IMR-90 (cell line): ENCODE results near the gene AHNAK. TPM values are rescaled to one million over a fixed set of nuclear protein-coding genes. Genes with fewer than 3 reads are reported as not detected.

Experiments used
- ATAC-seq: fragments of 200-7000 bp; cut with Tn5 transposase; 2 replicates; pipeline ENCODE4 v1.9.1; 2020; ENCODE audit warnings: low read depth, mild to moderate bottlenecking, moderate library complexity
- BruUV-seq: library from RNA; stranded (reverse); fragments of 400-500 nt; replicated peaks from 2 replicates; lab custom pipeline; 2021; lab: Mats Ljungman, UMichigan
- CTCF ChIA-PET: fragments of 300-600 bp; formaldehyde crosslinking; extraction: SDS; loops from one replicate; lab custom pipeline; 2021; ENCODE audit warnings: antibody characterized with exemption; lab: Yijun Ruan, JAX
- POLR2A ChIA-PET: fragments of 300-600 bp; sonication (Branson Sonifier 250); formaldehyde crosslinking; loops from one replicate; lab custom pipeline; 2022; ENCODE audit warnings: antibody characterized with exemption; ENCODE audit not compliant: unreplicated experiment; lab: Charles Lee
- DNase-seq: peaks from one replicate; pipeline ENCODE4 v3.0.0; 2013
- H2AFZ ChIP-seq: replicated peaks from 2 replicates; pipeline ENCODE3; 2013; ENCODE audit warnings: low read length, mild to moderate bottlenecking; ENCODE audit not compliant: poor library complexity
- H2AK5ac ChIP-seq: 2 replicates; pipeline ENCODE4 v1.6.1; 2013; ENCODE audit warnings: low read depth, low read length, inconsistent platforms
- H2AK9ac ChIP-seq: replicated peaks from 2 replicates; pipeline ENCODE3; 2013; ENCODE audit warnings: mild to moderate bottlenecking, low read depth, low read length, moderate library complexity; ENCODE audit not compliant: poor library complexity
- H2BK120ac ChIP-seq: 2 replicates; pipeline ENCODE4 v1.6.1; 2013; ENCODE audit warnings: low read depth, low read length, inconsistent platforms
- H2BK15ac ChIP-seq: 3 replicates; pipeline ENCODE4 v1.6.1; 2013; ENCODE audit warnings: low read depth, low read length, inconsistent platforms
- H2BK20ac ChIP-seq: 2 replicates; pipeline ENCODE4 v1.6.1; 2013; ENCODE audit warnings: low read depth, mild to moderate bottlenecking, inconsistent platforms, low read length, moderate library complexity
- H2BK5ac ChIP-seq: 2 replicates; pipeline ENCODE4 v1.6.1; 2013; ENCODE audit warnings: mild to moderate bottlenecking, low read depth, low read length, inconsistent platforms; ENCODE audit not compliant: poor library complexity, severe bottlenecking
- H3K14ac ChIP-seq: replicated peaks from 2 replicates; pipeline ENCODE4 v1.6.1; 2013; ENCODE audit warnings: low read depth, low read length, inconsistent platforms
- H3K18ac ChIP-seq: 2 replicates; pipeline ENCODE4 v1.6.1; 2013; ENCODE audit warnings: low read depth, low read length, control low read depth
- H3K23ac ChIP-seq: 2 replicates; pipeline ENCODE4 v1.6.1; 2013; ENCODE audit warnings: low read depth, low read length, inconsistent platforms
- H3K27ac ChIP-seq: 2 replicates; pipeline ENCODE4 v1.5.1; 2013; ENCODE audit warnings: mild to moderate bottlenecking, control low read depth, low read length; ENCODE audit not compliant: insufficient read depth
- H3K27me3 ChIP-seq: 2 replicates; pipeline ENCODE4 v1.6.1; 2013; ENCODE audit warnings: low read length; ENCODE audit not compliant: control insufficient read depth, insufficient read depth
- H3K36me3 ChIP-seq: 2 replicates; pipeline ENCODE4 v1.6.1; 2013; ENCODE audit warnings: low read length, mixed read lengths; ENCODE audit not compliant: control insufficient read depth, insufficient read depth
- H3K4ac ChIP-seq: 2 replicates; pipeline ENCODE4 v1.6.1; 2013; ENCODE audit warnings: low read depth, low read length, inconsistent platforms
- H3K4me1 ChIP-seq: 2 replicates; pipeline ENCODE4 v1.6.1; 2013; ENCODE audit warnings: low read length, mixed read lengths; ENCODE audit not compliant: control insufficient read depth, insufficient read depth
- H3K4me2 ChIP-seq: 2 replicates; pipeline ENCODE4 v1.6.1; 2013; ENCODE audit warnings: low read depth, mild to moderate bottlenecking, control low read depth, low read length, moderate library complexity
- H3K4me3 ChIP-seq: 2 replicates; pipeline ENCODE4 v1.5.1; 2013; ENCODE audit warnings: low read depth, mild to moderate bottlenecking, control low read depth, low read length, moderate library complexity; ENCODE audit not compliant: insufficient read depth
- H3K56ac ChIP-seq: 2 replicates; pipeline ENCODE4 v1.6.1; 2013; ENCODE audit warnings: low read length, inconsistent platforms; ENCODE audit not compliant: insufficient read depth; ENCODE audit errors: extremely low read depth
- H3K79me1 ChIP-seq, 2 experiments: 2 replicates each; pipeline ENCODE4 v1.6.1; 2013; ENCODE audit warnings: low read length in 2 of 2, inconsistent platforms in 1 of 2, low read depth in 1 of 2
- H3K9ac ChIP-seq: 2 replicates; pipeline ENCODE4 v1.6.1; 2013; ENCODE audit warnings: low read depth, low read length, control low read depth
- H3K9me1 ChIP-seq: 2 replicates; pipeline ENCODE4 v1.6.1; 2013; ENCODE audit warnings: low read length, inconsistent platforms; ENCODE audit not compliant: insufficient read depth
- H3K9me3 ChIP-seq: 2 replicates; pipeline ENCODE4 v1.6.1; 2013; ENCODE audit warnings: low read length; ENCODE audit not compliant: control insufficient read depth, insufficient read depth
- H4K20me1 ChIP-seq: 2 replicates; pipeline ENCODE4 v1.6.1; 2013; ENCODE audit warnings: low read length, inconsistent platforms; ENCODE audit not compliant: insufficient read depth
- H4K5ac ChIP-seq: 2 replicates; pipeline ENCODE4 v1.6.1; 2013; ENCODE audit warnings: mild to moderate bottlenecking, low read depth, low read length, control low read depth
- H4K8ac ChIP-seq, 2 experiments: 2 replicates each; pipeline ENCODE4 v1.6.1; 2013; ENCODE audit warnings: low read depth in 2 of 2, low read length in 2 of 2, control low read depth in 1 of 2, inconsistent platforms in 1 of 2
- H4K91ac ChIP-seq: 2 replicates; pipeline ENCODE4 v1.6.1; 2013; ENCODE audit warnings: low read depth, low read length, inconsistent platforms; ENCODE audit not compliant: insufficient read depth
- CEBPB ChIP-seq: IDR thresholded peaks from 2 replicates; pipeline ENCODE4 v1.6.1; 2012; ENCODE audit warnings: low read depth, low read length, improper control_type of control experiment
- FOS ChIP-seq: fragments of 150-350 bp; IDR thresholded peaks from 2 replicates; pipeline ENCODE4 v1.6.1; 2016; ENCODE audit warnings: low read depth, low read length
- MAFK ChIP-seq: IDR thresholded peaks from 2 replicates; pipeline ENCODE4 v1.6.1; 2012; ENCODE audit warnings: low read depth, low read length, improper control_type of control experiment
- MAZ ChIP-seq: IDR thresholded peaks from 2 replicates; pipeline ENCODE4 v1.6.1; 2012; ENCODE audit warnings: low read depth, mild to moderate bottlenecking, low read length, improper control_type of control experiment, moderate library complexity, borderline replicate concordance
- NFE2L2 ChIP-seq: fragments of 150-350 bp; IDR thresholded peaks from 2 replicates; pipeline ENCODE4 v1.6.1; 2016; ENCODE audit warnings: low read depth, mild to moderate bottlenecking, low read length
- POLR2A ChIP-seq: IDR thresholded peaks from 2 replicates; pipeline ENCODE4 v1.6.1; 2012; ENCODE audit warnings: mild to moderate bottlenecking, low read depth, low read length
- RCOR1 ChIP-seq: IDR thresholded peaks from 2 replicates; pipeline ENCODE4 v1.6.1; 2012; ENCODE audit warnings: mild to moderate bottlenecking, low read length, improper control_type of control experiment; ENCODE audit not compliant: insufficient replicate concordance
- SMC3 ChIP-seq: fragments of 150-350 bp; IDR thresholded peaks from 2 replicates; pipeline ENCODE4 v1.6.1; 2016; ENCODE audit warnings: low read depth, mild to moderate bottlenecking, antibody characterized with exemption, low read length, moderate library complexity
- WGBS, 2 experiments: methylation state at CpG; one replicate each; pipeline versions ENCODE4 v1.1.5 to v1.1.7; 2013; ENCODE audit warnings: missing lambda C conversion rate in 2 of 2; ENCODE audit not compliant: insufficient read length in 1 of 2; ENCODE audit errors: extremely low coverage in 2 of 2; 5-methylcytosine and 5-hydroxymethylcytosine counted together
- dilution Hi-C: fragments of 300-500 bp; cut with HindIII; formaldehyde crosslinking; loops from one replicate; pipeline ENCODE4 v1.14.3; 2018; ENCODE audit warnings: low sequenced_read_pairs; ENCODE audit not compliant: unreplicated experiment
- in situ Hi-C: fragments of 300-500 bp; cut with MboI; formaldehyde crosslinking; loops from 3 replicates; pipeline ENCODE4 v1.14.3; 2019; ENCODE audit warnings: low sequenced_read_pairs, inconsistent platforms, mixed read lengths
- intact Hi-C: fragments of 100-400 bp; cut with micrococcal nuclease; formaldehyde crosslinking; loops from 2 replicates; pipeline ENCODE4 v1.10.0; 2022
- polyA plus RNA-seq, 3 experiments: library from polyadenylated mRNA; depleted of rRNA; stranded (reverse); fragments of >200 nt; gene quantifications; 2 replicates each; pipeline ENCODE4 v1.2.3, GENCODE V29; 2012; ENCODE audit warnings: low replicate concordance in 1 of 3
- total RNA-seq: library from RNA; depleted of rRNA; stranded (reverse); fragments of >200 nt; gene quantifications from 2 replicates; pipeline ENCODE4 v1.2.3, GENCODE V29; 2012

The AHNAK gene
- total and polyA plus RNA-seq, 2 of the 4 experiments (the other 2 are of a cell fraction): 95.1 to 695 TPM

DNA sequence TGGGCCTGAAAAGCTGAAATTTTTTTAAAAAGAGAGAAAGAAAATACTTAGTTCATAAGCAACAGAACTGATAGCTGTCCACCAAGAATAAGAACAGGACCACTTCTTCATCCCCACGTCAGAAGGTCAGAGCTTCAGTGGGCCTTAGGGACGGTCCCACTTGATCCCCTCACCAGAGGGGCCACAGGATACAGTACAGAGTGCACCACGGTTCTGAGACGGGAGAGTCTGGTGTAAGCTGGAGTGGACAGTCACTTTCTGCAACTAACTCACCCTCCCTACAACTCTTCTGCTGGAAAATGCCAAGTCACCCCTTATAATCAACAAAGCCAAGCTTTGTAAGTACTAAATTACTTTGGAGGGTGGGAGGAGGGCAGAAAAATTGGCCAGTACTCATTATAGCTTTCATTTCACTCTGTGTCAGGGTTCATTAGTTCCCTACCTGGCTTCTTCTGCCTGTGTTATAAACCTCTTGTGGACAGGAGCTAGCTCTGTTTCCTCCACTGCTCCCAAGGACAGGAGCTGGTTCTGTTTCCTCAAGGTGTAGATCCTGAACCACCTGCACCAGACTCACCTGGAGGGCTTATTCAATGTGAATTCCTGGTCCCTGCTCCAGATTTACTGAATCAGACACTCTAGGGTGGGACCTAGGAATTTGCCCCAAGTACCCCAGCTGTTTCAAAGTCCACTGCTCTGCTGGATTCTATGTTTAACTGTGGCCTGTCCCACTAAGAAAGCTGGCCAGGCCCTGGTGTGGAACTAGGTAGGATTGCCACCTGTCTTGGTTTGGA lies 88.2 kb downstream of the AHNAK start:
- peak; percentile 48 for ATAC-seq
- H3K9ac ChIP-seq: no peak overlapping the region
- H3K18ac ChIP-seq: peak overlapping the region; percentile 17
- H3K4me3 ChIP-seq: no peak overlapping the region
- 0 out of 2 replicates have a peak overlapping the region, but pooled peaks have one; percentile 16 for H3K14ac ChIP-seq
- intact Hi-C loops (no loop called here), in situ Hi-C loops (no loop called here), dilution Hi-C loops (no loop called here)
- no peak overlapping the region for H3K56ac ChIP-seq
- no peak overlapping the region for H3K23ac ChIP-seq
- no peaks in the 10 kb centered on the region for H3K79me1 ChIP-seq
- no peak overlapping the region for H2AFZ ChIP-seq
- H2BK15ac ChIP-seq: no peak overlapping the region; the same call in 2 of the 3 replicates
- POLR2A ChIA-PET: interaction anchor here (0.6 to 1.1 kb wide), 2 partner anchors 14 to 216 kb away, joined by 3 to 4 read pairs; no protein-coding TSS in a partner anchor
- H3K4me2 ChIP-seq: no peak overlapping the region
- no peaks in the 10 kb centered on the region for H3K27me3 ChIP-seq
- no peak for TF ChIP-seq SMC3
- peak; percentile 83 for TF ChIP-seq NFE2L2
- no peak for TF ChIP-seq CEBPB
- no peak for TF ChIP-seq FOS
- TF ChIP-seq MAZ: no peak
- no peak for TF ChIP-seq MAFK
- TF ChIP-seq POLR2A: no peak
- TF ChIP-seq RCOR1: no peak
- H3K9me3 ChIP-seq: peaks cover 2% of the 10 kb centered on the region
- peak; percentile 27 for DNase-seq
- no peak overlapping the region for H4K8ac ChIP-seq
- CTCF ChIA-PET: interaction anchor here (2.1 kb wide), 1 partner anchor 84 kb away, joined by 6 read pairs; no protein-coding TSS in a partner anchor
- no peak overlapping the region for H2BK5ac ChIP-seq
- no peak overlapping the region for H3K4ac ChIP-seq
- peaks cover 16% of the 10 kb centered on the region for H3K4me1 ChIP-seq
- no peaks in the 10 kb centered on the region; the same call in 1 of the 2 replicates for H3K9me1 ChIP-seq
- H2AK9ac ChIP-seq: peak overlapping the region; percentile 48
- BruUV-seq: no TSS peak
- H4K5ac ChIP-seq: peak overlapping the region; percentile 73; the same call in 1 of the 2 replicates
- no peak overlapping the region for H2BK20ac ChIP-seq
- H4K91ac ChIP-seq: no peak overlapping the region
- H3K36me3 ChIP-seq: no peaks in the 10 kb centered on the region
- no peak overlapping the region for H2AK5ac ChIP-seq
- H4K20me1 ChIP-seq: no peaks in the 10 kb centered on the region
- WGBS, 2 experiments: no CpG with 5 or more reads among the region's 4 CpGs
- H2BK120ac ChIP-seq: no peak overlapping the region
- peak overlapping the region; percentile 61; the same call in 1 of the 2 replicates for H3K27ac ChIP-seq
